Stimulated activated CD8-positive, alpha-beta memory T cell treated with anti-CD3 and anti-CD28 coated beads, Interleukin-4, amount 100 ng/mL, for 1 hour (primary cell): ENCODE data around the gene TASL.
A peak's percentile ranks its signal among the peaks of the same experiment; 100 is the strongest.
"Not testable (repeated sequence)": the region's sequence is repeated elsewhere in the genome, so short reads cannot be mapped to it uniquely, and the experiment has no call there.

ENCODE experiments used
- DNase-seq, 2 donors: peaks; one replicate each; pipeline ENCODE4 v3.0.0-alpha.2; 2020; ENCODE audit warnings: low read depth in 2 of 2, low spot score in 1 of 2

The TASL gene, protein sequence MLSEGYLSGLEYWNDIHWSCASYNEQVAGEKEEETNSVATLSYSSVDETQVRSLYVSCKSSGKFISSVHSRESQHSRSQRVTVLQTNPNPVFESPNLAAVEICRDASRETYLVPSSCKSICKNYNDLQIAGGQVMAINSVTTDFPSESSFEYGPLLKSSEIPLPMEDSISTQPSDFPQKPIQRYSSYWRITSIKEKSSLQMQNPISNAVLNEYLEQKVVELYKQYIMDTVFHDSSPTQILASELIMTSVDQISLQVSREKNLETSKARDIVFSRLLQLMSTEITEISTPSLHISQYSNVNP

DNA sequence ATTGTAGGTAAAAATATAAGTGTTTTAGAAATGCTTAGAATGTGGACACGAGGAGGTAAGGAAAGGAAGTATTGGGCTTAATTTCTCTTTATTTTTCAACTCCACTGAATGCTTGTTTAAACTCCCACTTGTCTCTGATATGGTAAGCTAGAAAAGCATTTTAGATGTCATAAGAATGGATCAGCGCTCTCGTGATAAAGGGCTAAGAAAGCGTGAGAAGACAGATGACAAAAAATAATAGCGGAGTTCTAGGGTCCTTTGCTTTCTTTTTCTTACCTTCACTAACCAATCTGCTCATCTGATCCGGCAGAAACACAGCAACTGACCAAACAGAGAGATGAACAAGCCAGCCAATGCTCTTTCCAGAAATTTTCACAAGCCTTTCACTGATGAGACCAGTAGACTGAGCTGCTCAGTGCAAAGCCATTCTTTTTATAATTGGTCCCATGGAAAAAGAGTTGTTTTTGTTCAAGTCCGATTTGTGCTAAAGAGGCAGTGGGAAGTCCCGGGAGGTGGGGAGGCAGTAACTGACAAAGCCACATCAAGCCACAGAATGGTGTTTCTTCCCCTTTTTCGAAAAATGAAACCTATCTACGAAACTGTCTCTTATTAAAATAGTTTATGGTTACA, at the start of gene TASL:
Gene TASL (minus strand): TSS at position 405 of the 630 bp plus-strand sequence. CDS start 17,411 bp downstream, outside the sequence.
- DNase-seq, result no peak

DNA sequence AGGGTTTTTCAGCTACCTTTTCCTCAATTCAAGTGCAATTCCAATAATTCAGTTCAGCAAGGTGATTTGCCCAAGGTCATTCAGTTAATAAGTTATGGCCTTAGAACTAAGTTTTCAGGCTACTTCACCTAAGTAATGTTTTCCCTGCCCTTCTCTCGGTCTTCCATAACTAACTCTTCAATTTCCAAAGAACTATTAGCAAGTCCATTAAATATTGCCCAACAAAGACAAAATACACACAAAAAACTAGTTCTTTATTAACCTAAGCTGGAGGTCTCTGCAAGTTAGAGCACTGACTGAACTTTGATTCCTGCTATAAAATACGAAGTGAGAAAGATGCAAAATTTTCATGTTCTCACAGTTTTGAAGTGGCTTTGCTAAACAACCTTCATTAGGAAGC, 48.8 kb upstream of the TASL start:
- DNase-seq, result no peak

DNA sequence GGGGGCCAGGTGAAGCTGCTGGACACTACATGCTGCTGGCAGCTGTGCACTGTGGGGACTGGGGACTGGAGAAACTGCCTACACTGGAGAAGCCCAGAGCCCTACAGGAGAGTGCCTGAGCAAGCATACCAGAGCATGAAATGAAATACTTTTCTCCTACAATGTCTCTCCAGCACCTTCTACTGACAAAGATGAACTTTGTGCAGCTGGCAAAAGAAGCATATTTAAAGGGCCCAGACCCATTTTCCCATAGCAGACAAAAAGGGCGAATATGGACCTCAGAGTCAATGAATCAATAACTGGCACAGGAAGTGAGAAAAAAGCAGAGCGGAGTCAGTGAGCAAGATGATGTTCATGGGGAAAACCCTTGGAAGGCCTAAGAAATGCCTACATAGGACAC, 44.8 kb upstream of the TASL start:
- DNase-seq, result no peak

DNA sequence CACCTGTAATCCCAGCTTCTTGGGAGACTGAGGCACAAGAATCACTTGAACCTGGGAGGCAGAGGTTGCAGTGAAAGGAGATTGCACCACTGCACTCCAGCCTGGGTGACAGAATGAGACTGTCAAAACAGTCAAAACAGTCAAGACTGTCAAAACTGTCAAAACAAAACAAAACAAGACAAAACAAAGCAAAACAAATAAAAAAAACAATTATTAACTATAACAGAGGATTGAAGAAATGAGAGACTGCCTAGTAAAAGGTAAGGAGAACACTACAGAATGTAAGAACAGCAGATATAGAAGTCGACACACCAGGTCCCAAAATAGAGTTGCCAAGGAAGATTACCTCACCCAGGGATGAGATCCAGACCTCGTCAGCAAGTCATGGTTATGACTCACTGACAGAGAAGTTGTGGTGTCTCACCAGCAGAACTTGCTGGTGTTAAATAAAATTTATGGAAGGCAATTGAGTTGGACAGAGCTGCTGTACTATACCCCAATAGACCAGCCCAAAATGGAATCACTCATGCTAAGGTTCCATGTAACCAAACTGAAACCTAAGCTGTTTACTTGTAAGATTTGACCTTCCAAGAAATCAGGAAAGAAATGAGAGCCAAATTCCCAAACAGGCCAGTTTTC, 43.5 kb upstream of the TASL start:
- DNase-seq, result no peak

DNA sequence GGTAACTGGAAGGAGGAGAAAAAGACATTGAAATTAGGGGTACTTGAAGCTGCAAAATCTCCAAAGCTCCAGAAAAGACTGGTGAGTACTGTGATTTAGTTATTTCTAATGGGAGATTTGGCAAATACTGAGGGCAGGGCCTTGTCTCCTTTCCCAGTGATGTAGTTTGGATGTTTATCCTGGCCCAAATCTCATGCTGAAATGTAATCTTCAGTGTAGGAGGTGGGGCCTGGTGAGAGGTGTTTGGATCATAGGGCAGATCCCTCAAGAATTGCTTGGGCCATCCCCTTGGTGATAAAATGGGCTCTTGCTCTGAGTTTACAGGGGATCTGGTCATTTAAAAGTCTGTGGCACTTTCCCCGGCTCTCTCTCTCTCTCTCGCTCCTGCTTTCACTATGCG, 42.6 kb upstream of the TASL start:
- no peak for DNase-seq

DNA sequence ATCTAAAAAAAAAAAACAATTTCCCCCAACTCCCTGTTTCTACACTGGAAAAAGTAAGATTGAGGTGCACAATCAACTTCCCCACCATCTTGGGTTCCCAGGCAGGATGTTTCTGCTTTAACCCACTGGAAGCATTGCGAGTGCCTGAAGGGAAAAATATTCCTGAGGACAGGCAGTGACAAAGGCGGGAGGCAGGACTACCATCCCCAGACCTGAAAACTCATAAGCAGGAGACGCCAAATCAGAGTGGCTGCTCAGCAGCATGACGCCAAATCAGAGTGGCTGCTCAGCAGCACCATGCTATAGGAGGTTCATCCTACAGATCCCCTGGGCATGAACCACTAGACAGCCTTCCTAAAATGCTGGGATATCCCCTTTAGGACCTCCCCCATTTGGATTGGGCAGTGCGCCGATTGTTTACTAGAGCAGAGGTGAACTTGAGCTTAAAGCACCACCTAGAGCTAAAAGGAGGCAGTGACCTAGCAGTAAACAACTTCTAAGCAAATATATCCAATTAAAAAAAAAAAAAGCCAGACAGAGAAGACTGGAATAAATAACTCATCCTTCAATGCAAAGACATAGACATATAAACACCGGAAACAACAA, 40.7 kb upstream of the TASL start:
- no peak for DNase-seq

DNA sequence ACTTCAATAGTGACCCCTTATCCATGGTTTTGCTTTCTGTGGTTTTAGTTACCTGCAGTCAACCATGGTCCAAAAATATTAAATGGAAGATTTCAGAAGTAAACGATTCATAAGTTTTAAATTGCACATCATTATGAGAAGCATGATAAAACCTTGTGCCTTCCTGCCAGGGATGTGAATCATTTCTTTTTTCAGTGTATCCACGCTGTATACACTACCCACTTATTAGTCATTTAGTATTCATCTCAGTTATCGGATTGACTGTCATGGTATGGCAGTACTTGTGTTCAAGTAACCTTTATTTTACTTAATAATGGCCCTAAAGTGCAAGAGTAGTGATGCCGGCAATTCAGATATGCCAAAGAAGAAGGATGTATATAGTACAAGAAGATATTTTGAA, 37.7 kb upstream of the TASL start:
- DNase-seq, result no peak

DNA sequence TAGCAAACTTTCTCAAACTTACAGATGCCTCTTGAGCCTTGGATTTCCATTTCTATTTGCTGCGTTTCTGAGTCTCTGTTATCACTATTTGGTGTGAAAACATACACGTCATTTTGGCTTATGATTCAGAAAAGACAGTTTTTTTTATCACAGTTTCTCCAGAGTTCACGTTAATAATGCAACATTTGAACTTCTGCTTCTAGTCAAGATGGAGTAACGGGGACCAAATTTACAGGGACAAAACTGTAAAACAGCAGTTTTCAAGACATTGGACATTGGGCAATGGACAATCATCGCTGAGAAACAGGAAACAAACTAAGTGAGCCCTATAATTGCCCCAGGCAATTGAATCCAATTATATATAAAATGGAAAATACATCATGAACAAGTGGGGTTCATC, 36.2 kb upstream of the TASL start:
- DNase-seq, result no peak

DNA sequence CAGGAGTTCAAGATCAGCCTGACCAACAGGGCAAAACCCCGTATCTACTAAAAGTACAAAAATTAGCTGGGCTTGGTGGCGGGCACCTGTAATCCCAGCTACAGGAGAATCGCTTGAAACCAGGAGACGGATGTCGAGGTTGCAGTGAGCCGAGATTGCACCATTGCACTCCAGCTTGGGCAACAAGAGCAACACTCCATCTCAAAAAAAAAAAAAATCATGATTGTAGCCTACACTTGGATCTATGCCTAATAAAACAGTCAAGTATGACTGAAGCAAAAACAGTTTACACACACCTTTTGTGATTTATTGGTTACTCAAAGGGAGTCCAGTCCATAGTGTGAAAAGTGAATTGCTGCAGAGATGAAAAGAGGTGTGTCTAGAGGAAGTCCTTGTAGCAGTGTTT, 34.7 kb upstream of the TASL start:
- DNase-seq, result no peak

DNA sequence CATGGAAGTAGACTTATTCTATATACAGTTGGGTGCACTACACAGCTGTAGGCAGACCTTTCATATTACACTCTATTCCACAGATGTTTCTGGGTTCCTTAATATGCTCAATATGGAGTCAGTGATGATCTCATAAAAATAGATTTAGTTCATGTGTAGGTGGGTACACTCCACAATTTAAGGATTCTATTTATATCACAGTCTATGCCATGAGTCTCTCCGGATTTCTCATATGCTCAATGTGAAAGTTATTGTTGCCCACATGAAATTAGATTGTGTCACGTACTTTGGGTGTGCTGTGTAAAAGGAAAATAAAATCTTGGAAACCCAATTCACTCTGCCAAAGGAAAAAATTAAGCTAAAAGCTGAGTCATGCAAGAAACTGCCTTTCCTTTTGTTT, 32.5 kb upstream of the TASL start:
- DNase-seq, result no peak

DNA sequence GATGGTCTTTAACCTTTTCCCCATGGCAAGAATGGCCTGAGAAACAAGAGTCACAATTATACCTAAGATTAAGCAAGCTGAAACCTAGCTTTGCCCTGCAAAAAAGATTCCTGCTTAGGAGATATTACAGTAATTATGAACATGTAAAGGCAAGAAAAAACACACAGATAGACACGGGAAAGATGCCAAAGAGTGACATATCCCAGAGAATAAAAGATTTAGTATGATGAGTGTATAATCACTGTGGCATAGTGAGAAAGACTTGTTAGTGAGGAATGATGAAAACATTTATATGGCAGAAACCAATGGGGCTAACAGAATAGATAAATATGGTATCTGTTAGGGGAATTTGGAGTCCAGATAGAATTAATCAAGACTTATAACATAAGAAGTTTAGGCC, 29.6 kb upstream of the TASL start:
- DNase-seq, result no peak

DNA sequence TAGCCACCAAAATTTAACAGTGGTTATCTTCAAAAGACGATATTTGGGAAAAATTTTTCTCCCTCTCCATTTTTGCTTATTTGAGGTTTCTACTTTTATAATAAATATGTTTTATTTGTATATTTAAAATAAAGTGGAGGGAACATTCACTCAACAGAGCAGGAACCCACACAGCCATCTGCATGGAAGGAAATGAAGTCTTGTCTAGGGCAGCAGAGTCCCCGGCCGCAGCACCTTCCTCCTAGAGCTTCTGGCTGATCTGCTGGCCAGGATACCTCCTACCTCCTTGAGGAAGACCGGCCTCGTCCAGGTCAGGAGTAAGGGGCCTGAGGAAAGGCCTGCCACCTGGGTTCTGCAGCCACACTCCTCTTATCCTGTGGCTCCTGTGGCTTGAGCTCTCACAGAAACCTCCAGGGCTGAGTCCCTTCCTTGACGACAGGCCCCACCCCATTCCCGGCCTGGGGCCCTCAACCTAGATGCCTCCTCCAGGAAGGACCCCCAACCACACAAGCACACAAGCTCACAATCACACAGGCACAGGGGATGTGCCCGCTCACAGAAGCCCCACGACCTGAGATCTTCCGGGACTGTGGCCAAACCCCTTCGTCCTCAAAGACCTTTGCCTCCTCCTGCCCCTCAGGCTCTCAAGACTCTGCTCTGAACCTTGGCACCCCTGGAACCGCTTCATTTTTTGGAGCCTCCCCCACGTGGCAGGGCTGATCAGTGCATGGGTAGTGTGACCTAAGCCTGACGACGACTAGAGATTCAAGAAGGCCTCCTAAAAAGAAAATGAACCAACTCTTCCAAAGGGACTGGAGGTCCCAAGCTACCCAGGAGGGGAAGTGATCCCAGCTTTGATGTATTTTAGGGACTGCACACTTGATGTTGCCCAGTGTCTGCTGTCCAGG, 23.0 kb upstream of the TASL start:
- not testable (repeated sequence) for DNase-seq

DNA sequence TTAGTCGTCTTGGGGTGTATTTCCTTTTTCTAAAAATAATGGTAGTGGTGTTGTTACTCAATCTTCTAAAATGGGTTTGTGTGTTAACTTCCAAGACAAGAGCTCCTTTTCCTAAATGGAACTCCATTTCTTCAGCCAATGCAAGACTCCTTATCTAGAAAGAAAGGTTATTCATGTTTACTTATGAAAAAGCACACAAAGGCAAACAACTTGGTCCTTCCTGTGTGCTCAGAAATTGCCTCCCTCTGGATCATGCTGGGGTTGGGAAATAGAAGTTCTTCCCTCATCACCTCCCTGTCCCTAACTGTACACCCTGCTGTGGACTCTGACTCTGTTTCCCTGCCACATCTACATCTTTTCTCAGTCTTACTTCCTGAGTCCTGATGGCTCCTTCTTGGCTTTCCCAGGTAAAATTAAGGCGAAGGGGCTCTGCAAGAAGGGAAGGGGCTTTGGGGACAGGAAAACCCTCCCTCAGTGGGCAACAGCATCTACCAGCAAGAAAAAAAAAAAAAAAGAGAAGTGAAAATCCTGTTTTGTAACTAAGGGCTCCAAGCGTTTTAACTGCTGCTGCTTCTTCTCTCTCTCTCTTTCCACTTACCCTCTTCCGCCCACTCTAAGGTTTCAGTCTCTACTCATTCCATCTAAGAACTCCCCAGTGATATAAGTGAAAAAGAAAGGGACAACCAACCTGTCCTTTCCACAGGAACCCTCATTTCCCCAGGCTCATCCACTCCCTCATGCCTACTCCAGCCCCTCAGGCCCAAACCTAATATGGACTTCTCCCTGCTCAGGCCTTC, 19.8 kb upstream of the TASL start:
- DNase-seq, result no peak

DNA sequence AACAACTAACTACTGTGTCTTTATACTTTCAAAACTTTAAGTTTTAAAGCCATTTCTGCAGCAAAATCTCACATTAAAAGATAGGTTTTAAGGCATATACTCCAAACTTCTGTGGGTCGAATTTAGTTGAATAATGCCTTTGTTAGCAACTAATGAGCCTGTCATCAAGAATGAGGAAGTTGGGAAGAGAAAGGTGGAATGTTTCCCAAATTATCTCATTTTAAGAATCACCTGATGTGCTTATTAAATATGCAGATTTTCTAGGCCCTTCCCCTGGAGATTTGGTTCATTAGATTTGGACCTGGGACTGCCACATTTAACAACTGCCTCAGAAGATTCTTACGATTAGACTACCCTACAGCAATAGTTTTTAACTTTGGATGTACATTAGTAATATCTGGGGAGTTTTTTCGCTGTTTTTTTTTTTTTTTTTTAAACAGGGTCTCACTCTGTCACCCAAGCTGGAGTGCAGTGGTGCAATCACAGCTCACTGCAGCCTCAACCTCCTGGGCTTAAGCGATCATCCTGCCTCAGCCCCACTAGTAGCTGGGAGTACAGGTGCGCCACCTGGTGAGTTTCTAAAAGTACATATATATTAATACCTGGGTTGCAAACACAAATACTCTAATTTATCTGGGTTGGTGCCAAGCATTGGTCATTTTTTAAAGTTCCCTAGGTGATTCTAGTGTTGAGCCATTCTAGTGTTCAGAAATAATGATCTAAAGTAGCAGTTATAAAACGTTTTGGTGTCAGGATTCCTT, 16.1 kb upstream of the TASL start:
- peak in 1 of 2 donors; percentile 0 for DNase-seq

DNA sequence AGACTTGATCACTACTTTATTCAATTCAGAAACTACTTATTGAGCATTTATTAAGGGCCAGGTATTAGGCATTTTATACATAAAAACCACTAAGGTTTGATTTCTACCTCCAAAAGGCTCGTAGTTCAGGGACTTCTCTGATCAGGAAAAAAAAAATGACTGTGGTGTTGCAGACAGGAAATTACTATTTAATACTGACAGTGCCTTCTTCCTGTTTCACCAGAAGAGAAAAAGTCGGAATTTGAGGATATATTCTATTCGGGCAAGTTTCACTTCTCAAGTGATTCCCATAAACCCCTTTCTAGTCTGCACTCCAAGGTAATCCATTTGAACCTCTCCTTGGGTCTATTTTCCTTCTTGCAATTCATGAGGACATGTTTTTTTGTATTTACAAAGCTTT, 15.3 kb upstream of the TASL start:
- DNase-seq, result no peak

DNA sequence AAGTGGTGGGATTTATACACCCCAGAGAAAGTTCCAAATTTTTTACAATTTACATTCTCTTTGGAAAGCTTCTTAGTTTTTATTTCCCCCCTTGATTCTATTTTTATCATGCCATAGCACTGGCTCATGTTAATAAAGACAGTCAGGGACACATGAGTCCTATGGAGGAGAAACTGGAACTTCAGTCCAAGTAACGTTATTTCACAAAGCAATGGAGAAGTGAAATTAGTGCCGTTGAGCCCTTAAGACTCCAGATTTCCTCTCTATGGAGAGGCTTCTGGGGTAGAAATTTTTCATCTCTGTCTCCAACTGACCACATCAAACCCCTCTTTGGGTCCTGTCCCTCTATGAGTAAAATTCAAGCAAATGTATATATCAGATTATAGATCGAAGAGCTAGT, 12.8 kb upstream of the TASL start:
- DNase-seq, result no peak

DNA sequence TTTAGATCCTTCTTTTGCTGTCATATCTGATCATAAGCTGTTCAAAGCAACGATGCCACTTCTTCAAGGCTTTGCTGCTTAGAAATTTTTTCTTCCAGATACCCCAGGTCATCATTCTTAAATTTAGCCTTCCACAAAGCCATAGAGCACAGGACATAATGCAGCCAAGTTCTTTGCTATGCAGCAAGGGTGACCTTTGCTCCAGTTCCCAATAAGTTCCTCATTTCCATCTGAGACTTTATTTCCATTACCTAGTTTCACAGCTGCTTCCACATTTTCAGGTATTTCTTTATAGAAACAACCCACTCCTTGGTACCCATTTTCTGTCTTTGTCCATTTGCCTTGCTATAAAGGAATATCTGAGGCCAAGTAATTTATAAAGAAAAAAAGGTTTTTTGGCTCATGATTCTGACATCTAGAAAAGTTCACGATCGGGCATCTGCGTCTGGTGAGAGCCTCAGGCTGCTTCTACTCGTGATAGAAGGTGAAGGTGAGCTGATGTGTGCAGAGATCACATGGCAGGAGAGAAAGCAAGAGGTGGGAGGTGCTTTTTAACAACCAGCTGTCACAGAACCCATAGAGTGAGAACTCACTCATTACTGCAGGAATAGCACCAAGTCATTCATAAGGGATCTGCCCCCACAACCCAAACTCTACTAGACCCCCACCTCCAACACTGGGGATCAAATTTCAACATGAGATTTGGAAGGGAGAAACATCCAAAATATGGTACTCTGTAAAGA, 11.8 kb upstream of the TASL start:
- DNase-seq, result no peak

DNA sequence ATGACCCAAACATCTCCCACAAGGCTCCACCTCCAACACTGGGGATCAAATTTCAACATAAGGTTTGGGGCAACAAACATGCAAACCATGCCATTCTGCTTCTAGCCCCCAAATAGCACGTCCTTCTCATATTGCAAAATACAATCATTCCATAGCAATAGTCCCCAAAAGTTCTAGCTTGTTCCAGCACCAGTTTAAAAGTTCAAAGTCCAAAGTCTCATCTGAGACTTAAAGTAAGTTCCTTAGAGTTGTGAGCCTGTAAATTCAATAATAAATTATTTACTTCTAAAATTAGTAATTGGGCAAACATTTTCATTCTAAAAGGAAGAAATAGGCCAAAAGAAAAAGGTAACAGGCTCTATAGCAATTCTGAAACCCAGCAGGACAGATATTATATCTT, 8.9 kb upstream of the TASL start:
- DNase-seq, result no peak

DNA sequence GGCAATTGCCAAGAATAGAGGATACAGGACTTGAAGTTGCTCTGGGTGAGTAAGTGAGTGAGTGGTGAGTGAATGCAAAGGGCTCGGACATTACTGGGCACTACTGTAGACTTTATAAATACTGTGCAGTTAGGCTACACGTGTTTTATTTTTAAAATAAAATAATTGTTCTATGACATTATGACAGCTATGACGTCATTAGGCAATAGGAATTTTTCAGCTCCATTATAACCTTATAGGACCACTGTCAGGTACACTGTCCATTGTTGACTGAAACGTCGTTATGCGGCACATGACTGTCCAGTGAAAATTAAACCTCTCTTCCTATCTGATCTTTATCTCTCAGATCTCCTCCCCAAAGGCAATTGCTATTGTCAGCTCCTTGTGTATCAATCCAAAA, 5.1 kb upstream of the TASL start:
- no peak for DNase-seq
